ENCODE data around the gene TFF3.

Gene TFF3

GRCh38 chr21:42353623-42354022, 38.4 kb upstream of the TFF3 start:
- DNase-seq (ENCODE audit: low read depth), result no peak
- Histone ChIP-seq H3K36me3 (ENCODE audit: control insufficient read depth, insufficient read depth, low read length, severe bottlenecking) (no peaks in the 10 kb centered on the region), H3K27me3 (replicated peaks; ENCODE audit: control insufficient read depth, insufficient read depth, low read length) (peaks cover 29% of the 10 kb centered on the region), H3K4me3 (ENCODE audit: low read length) (no peak overlapping the region), H3K9me3 (ENCODE audit: control insufficient read depth, low read length) (peaks cover 38% of the 10 kb centered on the region), H3K4me1 (ENCODE audit: control insufficient read depth, insufficient read depth, low read length) (no peaks in the 10 kb centered on the region), H3K9ac (ENCODE audit: low read length) (no peak overlapping the region)

GRCh38 chr21:42352441-42353095, 37.4 kb upstream of the TFF3 start:
- no peaks in the 10 kb centered on the region for H3K4me1 ChIP-seq (ENCODE audit: control insufficient read depth, insufficient read depth, low read length)
- no peak for DNase-seq (ENCODE audit: low read depth)
- no peak overlapping the region for H3K4me3 ChIP-seq (ENCODE audit: low read length)
- no peaks in the 10 kb centered on the region for H3K36me3 ChIP-seq (ENCODE audit: control insufficient read depth, insufficient read depth, low read length, severe bottlenecking)
- no peak overlapping the region for H3K9ac ChIP-seq (ENCODE audit: low read length)
- peaks cover 29% of the 10 kb centered on the region for H3K27me3 ChIP-seq (replicated peaks; ENCODE audit: control insufficient read depth, insufficient read depth, low read length)
- H3K9me3 ChIP-seq (ENCODE audit: control insufficient read depth, low read length), result peaks cover 38% of the 10 kb centered on the region

GRCh38 chr21:42351626-42352440, 36.6 kb upstream of the TFF3 start:
- Histone ChIP-seq H3K36me3 (ENCODE audit: control insufficient read depth, insufficient read depth, low read length, severe bottlenecking) (no peaks in the 10 kb centered on the region), H3K9me3 (ENCODE audit: control insufficient read depth, low read length) (peaks cover 33% of the 10 kb centered on the region), H3K9ac (ENCODE audit: low read length) (no peak overlapping the region), H3K4me3 (ENCODE audit: low read length) (no peak overlapping the region), H3K27me3 (replicated peaks; ENCODE audit: control insufficient read depth, insufficient read depth, low read length) (peaks cover 29% of the 10 kb centered on the region), H3K4me1 (ENCODE audit: control insufficient read depth, insufficient read depth, low read length) (no peaks in the 10 kb centered on the region)
- no peak for DNase-seq (ENCODE audit: low read depth)

- H3K36me3 ChIP-seq (ENCODE audit: control insufficient read depth, insufficient read depth, low read length, severe bottlenecking), result no peaks in the 10 kb centered on the region
- H3K9me3 ChIP-seq (ENCODE audit: control insufficient read depth, low read length), result peaks cover 25% of the 10 kb centered on the region
- DNase-seq (ENCODE audit: low read depth), result no peak
- H3K4me3 ChIP-seq (ENCODE audit: low read length), result no peak within 1 kb of the TSS
- no peak within 1 kb of the TSS for H3K9ac ChIP-seq (ENCODE audit: low read length)
- H3K27me3 ChIP-seq (replicated peaks; ENCODE audit: control insufficient read depth, insufficient read depth, low read length), result peaks cover 29% of the 10 kb centered on the region
- no peaks in the 10 kb centered on the region for H3K4me1 ChIP-seq (ENCODE audit: control insufficient read depth, insufficient read depth, low read length)
Measured at GRCh38 chr21:42350927-42351426, 35.8 kb upstream of the TFF3 start, which contains the start of gene TFF2. Gene TFF2, minus strand, starts transcription at chr21:42350994. Its CDS starts 37 bp downstream, at chr21:42350957.

GRCh38 chr21:42350318-42350910, 35.2 kb upstream of the TFF3 start:
- no peaks in the 10 kb centered on the region for H3K4me1 ChIP-seq (ENCODE audit: control insufficient read depth, insufficient read depth, low read length)
- H3K9ac ChIP-seq (ENCODE audit: low read length), result no peak overlapping the region
- H3K36me3 ChIP-seq (ENCODE audit: control insufficient read depth, insufficient read depth, low read length, severe bottlenecking), result no peaks in the 10 kb centered on the region
- H3K27me3 ChIP-seq (replicated peaks; ENCODE audit: control insufficient read depth, insufficient read depth, low read length), result peaks cover 29% of the 10 kb centered on the region
- H3K4me3 ChIP-seq (ENCODE audit: low read length), result no peak overlapping the region
- no peak for DNase-seq (ENCODE audit: low read depth)
- H3K9me3 ChIP-seq (ENCODE audit: control insufficient read depth, low read length), result peaks cover 19% of the 10 kb centered on the region

- Histone ChIP-seq H3K4me1 (ENCODE audit: control insufficient read depth, insufficient read depth, low read length) (no peaks in the 10 kb centered on the region), H3K27me3 (replicated peaks; ENCODE audit: control insufficient read depth, insufficient read depth, low read length) (peaks cover 29% of the 10 kb centered on the region), H3K9ac (ENCODE audit: low read length) (no peak overlapping the region), H3K36me3 (ENCODE audit: control insufficient read depth, insufficient read depth, low read length, severe bottlenecking) (no peaks in the 10 kb centered on the region), H3K9me3 (ENCODE audit: control insufficient read depth, low read length) (peaks cover 12% of the 10 kb centered on the region), H3K4me3 (ENCODE audit: low read length) (no peak overlapping the region)
- no peak for DNase-seq (ENCODE audit: low read depth)
Measured at GRCh38 chr21:42349420-42350317, 34.5 kb upstream of the TFF3 start.

- no peak for DNase-seq (ENCODE audit: low read depth)
- peaks cover 27% of the 10 kb centered on the region for H3K27me3 ChIP-seq (replicated peaks; ENCODE audit: control insufficient read depth, insufficient read depth, low read length)
- no peaks in the 10 kb centered on the region for H3K4me1 ChIP-seq (ENCODE audit: control insufficient read depth, insufficient read depth, low read length)
- peaks cover 4% of the 10 kb centered on the region for H3K9me3 ChIP-seq (ENCODE audit: control insufficient read depth, low read length)
- H3K36me3 ChIP-seq (ENCODE audit: control insufficient read depth, insufficient read depth, low read length, severe bottlenecking), result no peaks in the 10 kb centered on the region
- no peak overlapping the region for H3K9ac ChIP-seq (ENCODE audit: low read length)
- no peak overlapping the region for H3K4me3 ChIP-seq (ENCODE audit: low read length)
Measured at GRCh38 chr21:42348762-42349161, 33.6 kb upstream of the TFF3 start.

GRCh38 chr21:42347601-42348327, 32.6 kb upstream of the TFF3 start:
- no peaks in the 10 kb centered on the region for H3K36me3 ChIP-seq (ENCODE audit: control insufficient read depth, insufficient read depth, low read length, severe bottlenecking)
- no peaks in the 10 kb centered on the region for H3K4me1 ChIP-seq (ENCODE audit: control insufficient read depth, insufficient read depth, low read length)
- no peak for DNase-seq (ENCODE audit: low read depth)
- H3K9me3 ChIP-seq (ENCODE audit: control insufficient read depth, low read length), result peaks cover 4% of the 10 kb centered on the region
- peaks cover 23% of the 10 kb centered on the region for H3K27me3 ChIP-seq (replicated peaks; ENCODE audit: control insufficient read depth, insufficient read depth, low read length)
- no peak overlapping the region for H3K9ac ChIP-seq (ENCODE audit: low read length)
- no peak overlapping the region for H3K4me3 ChIP-seq (ENCODE audit: low read length)

- Histone ChIP-seq H3K36me3 (ENCODE audit: control insufficient read depth, insufficient read depth, low read length, severe bottlenecking) (no peaks in the 10 kb centered on the region), H3K4me3 (ENCODE audit: low read length) (no peak overlapping the region), H3K9me3 (ENCODE audit: control insufficient read depth, low read length) (peaks cover 4% of the 10 kb centered on the region), H3K4me1 (ENCODE audit: control insufficient read depth, insufficient read depth, low read length) (no peaks in the 10 kb centered on the region), H3K9ac (ENCODE audit: low read length) (no peak overlapping the region), H3K27me3 (replicated peaks; ENCODE audit: control insufficient read depth, insufficient read depth, low read length) (peaks cover 23% of the 10 kb centered on the region)
- no peak for DNase-seq (ENCODE audit: low read depth)
Measured at GRCh38 chr21:42346866-42347600, 31.8 kb upstream of the TFF3 start.

- Histone ChIP-seq H3K27me3 (replicated peaks; ENCODE audit: control insufficient read depth, insufficient read depth, low read length) (peaks cover 23% of the 10 kb centered on the region), H3K36me3 (ENCODE audit: control insufficient read depth, insufficient read depth, low read length, severe bottlenecking) (no peaks in the 10 kb centered on the region), H3K9me3 (ENCODE audit: control insufficient read depth, low read length) (peaks cover 4% of the 10 kb centered on the region), H3K4me3 (ENCODE audit: low read length) (no peak overlapping the region), H3K9ac (ENCODE audit: low read length) (no peak overlapping the region), H3K4me1 (ENCODE audit: control insufficient read depth, insufficient read depth, low read length) (no peaks in the 10 kb centered on the region)
- DNase-seq (ENCODE audit: low read depth), result no peak
Measured at GRCh38 chr21:42346441-42346840, 31.2 kb upstream of the TFF3 start.
